Glomerular endothelial cell (primary cell): ENCODE results near the gene SIGMAR1. TPM values are rescaled to one million over a fixed set of nuclear protein-coding genes. Genes with fewer than 3 reads are reported as not detected.

Experiments used
- DNase-seq: peaks from one replicate; pipeline ENCODE4 v3.0.0-alpha.2; 2011; ENCODE audit warnings: low read depth, low spot score; ENCODE audit errors: extremely low read depth
- total RNA-seq: library from RNA; depleted of rRNA; stranded (reverse); fragments of >200 nt; gene quantifications from 2 replicates; pipeline ENCODE4 v1.2.3, GENCODE V29; 2015

SIGMAR1 gene
- total RNA-seq, 1 donor from 2014 or later = 105 TPM

DNA sequence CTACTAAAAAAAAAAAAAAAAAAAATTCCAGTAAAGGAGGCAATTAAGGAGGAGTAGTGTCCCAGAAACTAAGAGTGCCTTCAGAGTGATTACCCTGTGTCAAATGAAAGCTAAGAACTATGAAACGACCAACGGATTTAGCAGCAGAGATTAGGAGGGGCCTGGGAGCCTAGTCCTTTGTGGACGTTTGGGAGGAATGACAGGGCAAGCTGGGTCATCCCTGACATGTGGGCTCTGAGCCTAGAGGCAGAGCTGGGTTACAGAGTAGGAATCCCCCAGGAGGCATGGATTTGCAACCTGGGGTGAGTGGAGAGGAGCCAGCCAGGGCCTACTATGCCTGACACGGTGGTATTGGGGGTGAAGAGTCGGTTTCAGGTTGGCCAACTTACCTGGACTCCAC is 4.4 kb downstream of the SIGMAR1 start:
- no peak for DNase-seq

DNA sequence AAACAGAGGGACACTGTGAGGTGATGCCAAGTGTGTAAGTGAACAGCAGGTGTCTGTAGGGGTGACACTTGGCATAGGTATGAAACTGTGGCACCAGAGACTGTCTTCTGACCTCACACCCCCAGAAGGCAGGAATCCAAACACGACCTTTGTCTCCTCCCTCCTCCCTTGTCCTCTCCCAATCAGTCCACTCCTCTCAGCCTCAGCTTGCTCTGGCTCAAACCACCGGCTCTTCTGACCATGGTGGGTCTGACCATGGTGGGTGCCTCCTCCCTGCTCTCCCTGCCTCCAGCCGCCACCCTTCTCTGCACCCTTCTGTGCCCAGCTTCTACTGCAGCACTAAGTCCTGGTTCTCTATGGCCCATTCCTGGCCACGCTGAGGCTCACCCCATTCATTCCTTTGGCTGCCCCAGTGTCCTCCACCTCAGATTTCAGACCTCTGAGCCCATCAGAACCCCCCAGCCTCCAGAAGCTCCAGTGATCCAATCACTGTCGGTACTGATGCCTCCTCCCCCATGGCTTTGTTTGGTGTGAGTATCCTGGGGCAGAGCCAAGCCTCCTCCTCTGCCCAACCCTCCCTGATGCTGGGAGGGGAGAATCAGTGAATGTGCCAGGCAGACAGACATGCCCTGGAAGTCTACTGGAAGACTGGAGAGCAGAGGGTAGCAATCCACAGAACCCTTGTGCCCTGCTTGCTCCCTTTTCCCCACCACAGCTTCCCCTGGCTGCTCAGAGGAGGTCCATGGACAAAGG is 7.0 kb downstream of the SIGMAR1 start:
- no peak for DNase-seq

DNA sequence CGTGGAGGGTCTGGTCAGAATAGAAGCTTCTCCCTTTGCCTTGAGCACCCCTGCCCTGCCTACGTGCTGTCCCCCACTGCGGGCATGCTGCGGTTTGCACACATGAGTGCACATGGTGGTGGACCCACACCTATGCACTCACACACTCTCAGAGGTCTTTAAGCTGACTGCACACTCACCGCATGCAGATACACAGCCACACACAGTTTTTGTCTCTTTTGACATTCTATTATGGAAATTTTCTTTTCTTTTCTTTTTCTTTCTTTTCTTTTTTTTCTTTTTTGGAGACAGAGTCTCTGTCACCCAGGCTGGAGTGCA is 8.1 kb downstream of the SIGMAR1 start:
- DNase-seq = no peak

DNA sequence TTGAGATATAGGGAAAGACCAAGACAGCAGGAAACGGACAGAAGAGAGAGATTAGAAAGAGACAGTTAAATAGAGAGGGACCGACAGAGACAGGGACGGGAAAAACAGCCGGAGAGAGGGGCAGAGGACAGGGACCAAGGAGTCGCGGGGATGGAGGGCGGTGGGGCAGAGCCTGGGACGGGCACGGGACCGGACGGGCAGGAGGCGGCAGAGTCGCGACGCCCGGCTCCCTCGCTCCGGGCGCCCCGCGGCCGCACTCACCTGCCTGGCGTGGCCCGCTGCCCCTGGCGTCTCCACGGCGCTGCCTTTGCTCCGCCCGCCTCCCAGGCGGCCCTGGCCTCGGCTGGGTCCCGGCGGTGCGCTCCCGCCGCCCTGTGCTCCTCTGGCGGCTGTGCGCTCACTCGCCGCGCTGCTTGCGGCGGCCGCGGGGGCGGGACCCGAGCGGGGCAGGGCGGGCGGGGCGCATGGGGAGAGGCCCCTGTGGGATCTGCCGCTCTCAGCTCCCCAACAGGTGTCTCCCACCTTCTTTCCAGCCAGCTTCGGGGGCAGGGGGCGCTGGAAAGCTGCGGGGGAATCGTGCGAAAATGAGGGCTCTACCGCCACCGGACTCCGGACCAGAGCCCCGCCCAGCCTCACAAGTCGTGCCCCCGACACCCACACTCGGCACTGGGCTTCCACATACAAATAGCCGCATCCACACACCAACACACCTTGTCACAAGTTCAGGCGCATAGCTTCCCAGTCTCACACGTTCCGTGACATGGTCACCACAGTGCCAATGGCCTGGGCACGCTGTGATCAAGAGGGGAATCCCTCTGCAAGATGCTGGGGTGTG is 8.7 kb downstream of the SIGMAR1 start, which contains the start of gene ARID3C:
TSS of gene ARID3C (minus strand) at position 411 of the 835 bp plus-strand sequence. CDS start 1,052 bp downstream, outside the sequence.
- no peak for DNase-seq

DNA sequence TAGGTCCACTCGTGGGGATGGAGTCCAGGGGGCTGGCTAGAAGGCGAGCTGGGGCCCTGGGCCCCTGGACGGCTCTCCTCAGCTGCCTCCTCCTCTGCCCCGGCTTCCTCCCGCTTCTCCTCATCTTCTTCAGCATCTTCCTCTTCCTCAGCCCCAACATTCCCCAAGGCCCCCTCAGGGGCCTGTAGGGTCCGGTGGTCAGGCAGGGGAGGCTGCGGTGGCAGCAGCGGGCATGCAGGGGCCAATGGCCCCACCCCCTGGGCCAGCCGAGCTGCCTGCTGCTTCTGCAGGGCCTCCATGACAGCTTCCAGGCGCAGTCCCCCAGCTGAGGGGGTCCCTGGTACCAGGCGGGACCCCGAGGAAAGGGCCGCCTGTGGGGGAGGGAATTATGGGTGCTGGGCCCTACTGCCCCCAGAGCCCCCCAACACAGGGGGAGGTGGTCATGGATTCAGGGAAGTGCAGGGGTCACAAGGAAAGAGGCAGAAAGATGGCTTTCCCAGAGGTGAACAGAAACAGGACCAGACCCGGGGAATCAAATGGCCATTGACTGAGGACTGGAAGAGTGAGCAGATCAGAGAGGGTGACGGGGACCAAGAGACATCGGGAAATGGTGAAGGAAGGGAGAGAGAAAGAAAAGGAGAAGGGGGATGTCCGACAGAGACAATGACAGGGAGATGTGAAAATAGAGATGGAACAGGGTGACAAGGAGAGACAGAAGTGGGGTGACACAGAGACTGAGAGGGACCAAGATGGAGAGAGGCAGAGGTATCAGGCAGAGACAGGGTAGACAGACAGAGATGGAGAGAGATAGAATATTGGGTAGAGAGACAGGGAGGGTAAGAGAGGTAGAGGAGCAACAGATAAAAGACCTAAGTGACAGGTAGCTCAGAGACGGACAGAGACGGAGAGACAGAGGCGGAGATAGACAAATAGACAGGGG is 9.6 kb downstream of the SIGMAR1 start:
- no peak for DNase-seq

DNA sequence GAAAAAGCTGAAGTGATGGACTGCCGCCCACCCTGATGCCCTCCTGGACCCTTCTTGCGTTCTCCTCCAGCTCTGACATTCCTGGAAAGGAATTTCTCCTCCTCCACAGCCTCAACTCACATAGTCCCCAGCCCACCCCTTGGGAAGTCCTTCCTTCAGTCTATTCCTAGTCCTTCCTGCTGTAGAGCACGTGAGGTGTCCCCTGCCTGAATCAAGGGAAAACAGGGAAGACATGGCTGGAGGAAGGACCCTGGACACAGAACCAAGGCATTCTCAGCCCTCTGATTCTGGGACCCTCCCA is 12.5 kb downstream of the SIGMAR1 start:
- no peak for DNase-seq

DNA sequence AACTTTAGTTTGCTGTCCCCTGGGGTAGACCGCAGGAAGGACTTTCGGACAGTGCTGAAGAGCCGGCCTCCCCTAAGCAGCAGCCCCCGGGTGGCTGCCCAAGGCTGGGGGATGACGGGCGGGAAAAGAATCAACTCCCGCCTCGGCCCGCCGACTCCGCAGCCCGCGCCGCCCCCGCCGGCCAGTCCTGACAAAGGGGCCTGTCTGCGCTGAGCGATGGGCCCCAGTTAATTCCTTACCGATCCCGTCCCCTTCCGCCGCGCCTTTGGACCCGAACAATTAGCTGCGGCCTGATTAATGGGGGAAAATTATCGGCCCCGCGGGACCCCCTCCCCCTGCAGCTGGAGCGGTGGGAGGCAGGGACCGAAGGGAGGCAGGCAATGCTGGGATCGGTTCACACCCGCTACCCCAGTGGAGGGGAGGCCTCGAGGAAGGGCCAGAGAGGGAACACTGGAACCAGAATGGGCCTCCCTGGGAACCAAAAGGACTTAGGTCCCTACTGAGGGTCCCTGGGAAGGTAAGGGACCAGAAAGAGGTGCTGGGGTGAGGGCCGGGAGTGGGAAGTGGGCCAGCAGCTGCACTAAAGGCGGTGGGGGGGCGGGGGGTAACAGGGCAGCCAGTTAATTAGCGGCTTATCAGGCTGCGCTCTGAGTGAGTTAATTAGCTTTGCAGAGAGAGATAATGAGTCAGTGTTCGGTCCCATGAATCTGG is 13.0 kb downstream of the SIGMAR1 start:
- no peak for DNase-seq

DNA sequence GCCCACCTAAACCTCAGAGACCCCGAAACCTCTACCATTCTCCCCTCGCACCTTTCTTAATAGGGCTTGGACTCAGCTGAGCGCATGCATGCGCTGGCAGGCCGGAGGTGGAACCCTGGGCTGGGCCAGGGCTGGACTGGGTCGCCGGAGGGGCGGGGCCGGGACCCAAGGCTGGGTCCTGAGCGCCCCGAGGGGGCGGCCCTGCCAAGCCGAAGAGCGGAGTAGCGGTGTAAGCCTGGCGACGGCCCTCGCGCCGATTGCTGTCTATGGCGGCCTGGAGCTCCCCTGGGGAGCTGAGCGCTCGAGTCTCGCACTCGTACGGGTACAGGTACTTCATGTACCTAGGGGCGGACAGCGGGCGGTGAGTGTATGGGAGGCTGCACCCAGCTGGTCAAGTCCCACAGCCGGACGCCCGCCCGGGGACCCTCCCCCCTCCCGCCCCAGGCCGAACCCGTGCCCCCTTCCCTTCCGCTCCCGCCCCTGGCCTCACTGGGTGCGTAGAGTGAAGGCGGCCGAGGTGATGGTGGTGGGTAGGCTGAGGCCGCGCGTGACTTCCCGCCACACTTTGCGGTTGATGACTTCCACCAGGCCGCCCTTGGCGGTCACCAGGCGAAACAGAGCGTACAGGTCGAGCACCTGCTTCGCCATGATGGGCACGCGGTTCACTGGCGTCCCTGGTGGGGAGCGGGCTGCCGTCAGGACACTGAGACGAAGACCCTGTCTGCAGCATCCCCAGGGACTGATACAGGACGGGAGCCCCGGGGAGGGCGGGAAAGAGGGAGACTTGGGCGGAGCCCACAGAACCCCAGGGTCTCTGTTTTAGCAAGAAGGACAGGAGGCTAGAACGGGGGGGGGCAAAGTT is 14.0 kb downstream of the SIGMAR1 start:
- DNase-seq = no peak

DNA sequence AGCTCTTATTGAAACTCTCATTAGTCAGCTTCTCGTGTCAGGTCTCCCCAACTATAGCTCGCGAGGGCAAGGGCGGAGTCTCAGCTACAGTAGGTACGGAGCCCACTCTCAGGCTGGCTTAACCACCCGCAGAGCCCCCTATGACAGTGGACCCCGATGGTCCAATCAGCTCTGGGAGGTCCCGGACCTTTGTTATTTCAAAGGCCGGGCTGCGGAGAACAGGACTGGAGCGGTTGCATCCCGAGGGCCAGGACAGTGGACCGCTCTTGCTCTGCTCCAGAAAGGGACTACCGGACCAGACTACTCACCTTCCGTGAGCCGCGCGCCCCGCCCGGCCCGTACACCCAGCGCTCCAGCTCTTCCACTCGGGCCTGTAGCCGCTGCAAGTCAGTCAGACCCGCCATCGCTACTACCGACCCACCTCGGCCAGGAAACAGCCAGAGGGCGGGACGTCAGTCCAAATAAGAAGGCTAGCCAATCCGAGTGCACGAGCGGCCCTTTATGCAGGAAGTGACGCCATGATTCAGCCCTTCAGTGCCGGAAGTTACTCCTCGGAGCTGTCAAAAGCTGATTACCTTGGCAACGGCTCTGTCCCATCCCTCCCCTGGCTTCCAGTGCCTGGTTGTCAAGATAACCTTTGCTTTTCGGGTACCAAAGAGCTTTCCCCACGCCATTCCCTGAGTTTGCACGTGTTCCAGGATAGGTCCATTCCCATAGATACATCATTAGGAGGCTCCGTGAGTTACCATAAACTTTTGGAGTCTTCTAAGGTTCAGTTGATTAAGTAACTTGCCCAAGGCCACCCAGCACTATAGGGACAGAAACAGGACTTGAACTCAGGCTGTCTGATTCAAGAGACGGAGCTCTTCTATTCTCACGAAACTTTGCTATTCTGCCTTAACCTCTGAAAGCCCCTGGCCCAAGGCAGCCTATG is 17.3 kb downstream of the SIGMAR1 start, which contains the start of gene DCTN3:
TSS of gene DCTN3 (minus strand) at position 435 of the 934 bp plus-strand sequence. CDS start at position 404, 31 bp downstream.
- DNase-seq = peak; percentile 67

DNA sequence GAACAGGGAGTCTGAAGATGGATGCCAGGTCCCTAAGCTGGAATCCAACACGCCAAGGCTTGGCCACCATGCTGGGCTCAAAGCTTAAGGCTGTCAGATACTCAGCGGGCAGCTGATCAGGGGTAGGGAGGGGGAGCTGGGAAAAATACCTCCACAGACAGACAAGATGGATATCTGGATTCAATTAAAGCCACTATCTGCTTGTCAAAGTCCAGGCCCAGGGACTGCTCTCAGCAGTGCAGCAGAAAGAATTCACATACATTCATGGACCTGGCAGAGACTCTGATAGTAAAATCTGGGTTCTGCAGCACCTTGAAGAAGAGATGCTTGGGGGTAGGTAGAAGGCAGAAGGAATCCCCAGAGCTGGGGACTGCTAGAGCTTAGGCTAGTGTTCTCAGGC is 22.5 kb downstream of the SIGMAR1 start:
- no peak for DNase-seq

DNA sequence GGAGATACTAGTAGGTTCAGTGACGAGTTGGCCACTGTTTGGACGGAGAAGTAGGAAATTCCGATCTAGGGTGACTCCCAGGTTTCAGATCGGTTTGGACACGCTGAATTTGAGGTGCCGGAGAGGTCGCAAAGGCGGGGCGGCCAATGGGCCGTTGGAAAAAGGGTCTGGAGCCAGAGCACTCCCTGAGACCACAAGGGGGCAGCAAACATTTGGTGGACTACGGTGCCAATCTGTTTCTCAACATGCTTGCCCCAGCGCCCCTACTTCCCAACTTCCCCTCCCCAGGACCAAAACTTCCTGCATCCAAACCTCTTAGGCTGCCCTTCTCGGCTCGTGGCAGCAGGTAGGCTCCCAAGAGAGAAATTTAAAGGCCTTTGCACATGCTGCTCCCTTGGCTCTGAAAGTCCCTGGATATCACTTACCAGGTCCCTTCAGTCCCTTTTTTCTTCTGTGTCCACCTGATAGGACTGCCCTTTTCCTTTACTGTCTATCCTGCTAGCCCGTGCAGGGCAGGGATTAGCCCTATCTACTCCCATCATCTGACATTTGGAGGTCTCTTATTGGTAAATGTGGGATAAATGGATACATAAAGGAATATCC is 24.7 kb downstream of the SIGMAR1 start:
- DNase-seq = no peak

DNA sequence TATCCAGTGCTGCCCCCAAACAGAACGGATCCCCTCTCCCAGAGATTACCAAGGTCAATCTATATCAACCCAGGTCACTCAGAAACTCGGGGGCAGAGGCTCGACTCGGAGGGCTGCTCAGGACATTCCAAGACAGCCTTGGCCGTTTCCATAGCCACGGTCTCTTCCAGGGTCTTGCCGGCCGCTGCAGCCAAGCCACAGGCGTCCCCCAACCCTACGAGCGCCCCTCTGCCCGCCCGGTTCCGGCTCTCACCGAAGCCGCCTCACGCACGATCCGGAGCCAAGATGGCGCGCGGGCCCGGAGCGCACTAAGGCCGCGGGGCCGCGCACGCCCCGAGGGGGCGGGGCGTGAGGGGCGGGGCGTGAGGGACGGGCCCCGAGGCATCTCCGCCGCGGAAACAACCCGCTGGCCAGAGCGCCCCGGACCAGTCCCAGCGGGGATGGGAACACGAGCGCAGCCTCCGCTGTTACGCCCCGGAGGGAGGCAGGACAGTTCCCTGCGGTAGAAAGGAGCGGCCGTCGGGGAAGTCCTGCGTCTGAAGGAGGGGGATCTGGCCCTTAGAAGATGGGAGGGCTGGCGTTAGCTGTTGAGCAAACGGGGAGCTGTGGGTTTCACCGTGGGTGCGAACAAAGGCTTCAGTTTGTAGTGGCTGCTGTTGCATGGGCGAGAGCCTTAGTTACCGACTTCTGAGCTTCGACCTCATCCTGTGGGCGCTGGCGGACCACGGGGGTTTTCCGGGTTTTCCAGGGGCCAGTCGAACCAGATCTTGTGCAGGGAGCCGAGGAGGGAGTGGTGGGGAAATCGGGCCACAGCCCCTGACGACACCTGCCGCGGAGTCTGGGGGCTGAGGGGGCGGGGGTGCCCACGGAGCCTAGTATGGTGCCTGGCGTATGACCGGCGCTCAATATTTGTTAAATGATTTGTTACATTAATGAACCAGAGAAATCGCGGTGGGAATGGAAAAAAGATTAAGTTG is 25.5 kb downstream of the SIGMAR1 start, which contains the start of gene RPP25L:
TSS of gene RPP25L (minus strand) at position 287 of the 977 bp plus-strand sequence. CDS start 801 bp downstream, outside the sequence.
- no peak for DNase-seq

DNA sequence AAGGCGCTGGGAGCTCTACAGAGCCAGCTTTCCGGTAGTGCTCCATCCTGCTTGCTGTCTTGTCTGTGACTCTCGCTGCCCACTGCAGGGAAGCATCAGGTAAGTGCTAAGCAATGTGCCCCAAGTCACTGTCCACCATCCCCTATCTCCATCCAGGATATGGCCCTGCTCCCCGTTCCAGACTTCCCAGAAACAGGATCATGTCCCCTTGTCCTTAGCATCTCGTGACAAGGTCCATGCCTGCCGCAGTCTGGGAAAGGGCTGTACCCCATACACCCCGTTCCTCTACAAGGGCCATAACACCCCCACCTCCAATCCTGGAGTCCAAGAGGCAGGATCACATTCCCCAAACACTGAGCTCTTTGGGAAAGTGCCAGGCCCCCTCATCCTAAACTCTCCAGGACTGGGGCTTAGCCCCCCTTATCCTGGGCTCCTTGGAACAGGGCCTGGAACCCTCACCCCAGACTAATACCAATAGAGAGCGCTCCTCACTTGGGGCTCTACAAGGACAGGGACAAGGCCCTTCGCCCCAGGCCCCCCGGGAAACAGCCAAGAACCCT is 26.3 kb downstream of the SIGMAR1 start:
- no peak for DNase-seq

DNA sequence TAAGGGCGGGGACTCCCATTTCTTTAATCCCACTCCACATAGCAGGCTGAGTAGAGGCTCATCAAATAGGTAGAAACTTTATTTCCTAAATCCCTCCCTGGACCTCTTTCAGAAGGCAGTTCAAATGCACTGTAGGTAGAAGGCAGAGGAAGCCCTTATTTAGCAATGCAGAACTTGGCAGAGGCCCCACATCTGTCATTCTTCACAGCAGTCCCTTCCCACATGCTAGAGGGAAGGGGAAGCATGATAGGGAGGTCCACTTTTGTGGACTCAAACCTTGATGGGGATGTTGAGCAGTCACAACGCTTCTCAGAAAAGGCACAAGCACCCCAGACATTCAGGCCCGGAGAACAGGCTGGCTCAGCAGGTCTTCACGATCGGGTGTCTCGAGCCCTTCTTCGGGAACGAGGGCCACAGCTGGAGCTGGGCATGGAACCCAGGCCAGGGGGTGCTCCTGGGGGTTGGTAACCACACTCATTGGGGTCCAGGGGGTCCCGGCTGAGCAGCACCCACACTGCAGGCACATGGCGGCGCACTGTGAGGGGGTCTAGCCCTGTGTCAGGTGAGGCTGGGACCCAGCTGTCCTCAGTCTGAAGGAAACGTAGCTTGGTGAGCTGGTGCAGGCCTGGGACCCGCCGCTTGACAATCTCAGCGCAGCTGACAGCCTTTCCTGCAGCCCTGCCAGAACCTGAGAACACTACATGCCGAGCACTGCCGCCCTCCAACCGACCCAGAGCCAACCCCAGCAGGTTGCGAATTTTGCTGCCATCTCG is 27.0 kb downstream of the SIGMAR1 start:
- no peak for DNase-seq

DNA sequence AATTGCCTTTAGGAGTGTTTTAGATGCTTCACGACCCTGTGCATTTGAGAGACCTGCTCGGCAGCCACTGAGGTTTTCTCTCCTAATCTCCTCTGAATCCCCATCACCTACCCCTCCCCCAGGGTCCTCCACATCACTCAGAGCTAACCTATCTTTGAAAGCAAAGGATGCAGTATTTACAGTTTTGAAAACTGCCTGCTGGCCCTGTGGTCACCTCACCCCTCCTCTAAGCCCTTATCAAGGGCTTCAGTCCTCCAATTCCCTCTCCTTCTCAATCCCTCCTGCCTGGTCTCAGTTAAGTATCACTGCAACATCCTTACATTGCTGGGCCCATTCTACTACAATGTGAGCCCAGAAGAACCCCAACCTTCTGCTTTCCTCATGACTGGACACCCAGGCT is 30.3 kb downstream of the SIGMAR1 start:
- DNase-seq = no peak

DNA sequence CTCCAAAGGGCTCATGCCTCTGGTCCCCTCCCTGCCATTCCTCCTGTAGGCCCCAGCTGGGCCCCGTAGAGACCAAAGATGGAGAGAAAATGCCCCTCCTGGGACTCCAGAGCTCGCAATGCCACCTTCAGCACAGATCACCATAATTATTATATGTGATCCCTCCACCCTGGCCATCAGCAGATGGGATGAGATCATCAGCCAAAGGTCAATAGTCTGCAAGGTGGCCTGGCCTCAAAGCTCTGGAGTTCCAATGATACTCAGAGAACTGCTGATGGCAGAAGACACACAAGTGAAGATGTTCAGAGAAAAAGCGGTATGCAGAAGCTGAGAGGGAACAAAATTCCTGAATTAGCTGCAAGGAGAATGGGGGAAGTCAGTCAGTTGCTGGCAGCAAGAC is 30.7 kb downstream of the SIGMAR1 start:
- no peak for DNase-seq
